Smooth muscle cell (in vitro differentiated cells): ENCODE measurements around the gene SH3RF1. TPM values are rescaled to one million over a fixed set of nuclear protein-coding genes. Genes with fewer than 3 reads are reported as not detected.
A peak's percentile ranks its signal among the peaks of the same experiment; 100 is the strongest.

Source experiments
- DNase-seq: peaks from one replicate; lab custom pipeline; 2025; ENCODE audit not compliant: unreplicated experiment; lab: John Stamatoyannopoulos, UW
- H2AFZ ChIP-seq: fragments of 200-600 bp; sonication (generic); 2 replicates; pipeline ENCODE4 v1.6.0; 2016; ENCODE audit warnings: antibody characterized with exemption, low read depth, mild to moderate bottlenecking
- H3F3A ChIP-seq: fragments of 200-600 bp; sonication (generic); 2 replicates; pipeline ENCODE4 v1.6.0; 2017; ENCODE audit warnings: antibody characterized with exemption, low read depth
- H3K27ac ChIP-seq: fragments of 200-600 bp; sonication (generic); 2 replicates; pipeline ENCODE4 v1.5.1; 2016; ENCODE audit warnings: low read depth, mild to moderate bottlenecking
- H3K27me3 ChIP-seq: fragments of 200-600 bp; sonication (generic); 2 replicates; pipeline ENCODE4 v1.6.1; 2016; ENCODE audit warnings: low read depth, mild to moderate bottlenecking
- H3K36me3 ChIP-seq: fragments of 200-600 bp; sonication (generic); 2 replicates; pipeline ENCODE4 v1.5.1; 2016; ENCODE audit warnings: low read depth
- H3K4me1 ChIP-seq: fragments of 200-600 bp; sonication (generic); 2 replicates; pipeline ENCODE4 v1.5.1; 2016; ENCODE audit warnings: low read depth
- H3K4me2 ChIP-seq: fragments of 200-600 bp; sonication (generic); 2 replicates; pipeline ENCODE4 v1.6.0; 2016; ENCODE audit warnings: mild to moderate bottlenecking
- H3K4me3 ChIP-seq: fragments of 200-600 bp; sonication (generic); 2 replicates; pipeline ENCODE4 v1.5.1; 2016; ENCODE audit warnings: mild to moderate bottlenecking
- H3K79me2 ChIP-seq: fragments of 200-600 bp; sonication (generic); 2 replicates; pipeline ENCODE4 v1.6.0; 2016; ENCODE audit warnings: low read depth, mild to moderate bottlenecking
- H3K9ac ChIP-seq: fragments of 200-600 bp; sonication (generic); 2 replicates; pipeline ENCODE4 v1.6.0; 2016; ENCODE audit warnings: low read depth
- H3K9me3 ChIP-seq: fragments of 200-600 bp; sonication (generic); replicated peaks from 2 replicates; pipeline ENCODE4 v1.5.1; 2016; ENCODE audit warnings: low read depth
- H4K20me1 ChIP-seq: fragments of 200-600 bp; sonication (generic); 2 replicates; pipeline ENCODE4 v1.6.0; 2016; ENCODE audit warnings: low read depth
- WGBS: methylation state at CpG from one replicate; pipeline ENCODE4 v1.1.7; 2016; ENCODE audit warnings: low lambda C conversion rate; 5-methylcytosine and 5-hydroxymethylcytosine counted together
- polyA plus RNA-seq: library from polyadenylated mRNA; unstranded; fragments of >200 nt; fragmentation: Nextera tagmentation; extraction: Ambion mirVana; gene quantifications from 2 replicates; pipeline ENCODE4 v1.2.1, GENCODE V29; 2016
- total RNA-seq: library from RNA; depleted of rRNA; stranded (reverse); fragments of >200 nt; gene quantifications from 2 replicates; pipeline ENCODE4 v1.2.3, GENCODE V29; 2014
- TF ChIP-seq, protein P1 (sequence below): fragments of 200-600 bp; sonication (generic); IDR thresholded peaks from 2 replicates; pipeline ENCODE4 v1.5.1; 2017; ENCODE audit warnings: borderline replicate concordance, mild to moderate bottlenecking, antibody characterized with exemption; ENCODE audit not compliant: insufficient read depth, poor library complexity, severe bottlenecking

SH3RF1 gene
- total and polyA plus RNA-seq, 2 experiments from 2014 or later: 9.4 to 10.2 TPM

DNA sequence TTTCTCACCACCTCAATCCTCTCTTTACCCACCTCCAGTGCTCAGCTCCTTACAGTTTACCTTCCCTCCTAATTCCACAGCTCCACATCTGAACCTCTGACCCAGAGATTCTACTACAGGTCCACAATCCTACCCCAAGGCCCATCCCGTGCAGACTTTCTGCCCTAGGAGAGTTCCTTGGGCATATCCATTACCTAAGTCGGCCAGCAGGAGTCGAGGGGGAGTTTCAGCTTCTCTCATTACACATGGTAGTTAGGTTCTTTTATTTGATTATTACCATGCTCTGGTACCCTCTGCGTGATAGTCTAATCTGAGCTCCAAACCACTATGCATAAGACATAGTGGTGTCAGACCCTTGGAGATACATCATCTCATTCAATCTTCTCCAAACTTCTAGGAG is 117.9 kb downstream of the SH3RF1 start:
- no peaks in the 10 kb centered on the region for H3K27me3 ChIP-seq
- no peaks in the 10 kb centered on the region for H3K9me3 ChIP-seq
- no peaks in the 10 kb centered on the region for H3K36me3 ChIP-seq
- TF ChIP-seq, protein P1, sequence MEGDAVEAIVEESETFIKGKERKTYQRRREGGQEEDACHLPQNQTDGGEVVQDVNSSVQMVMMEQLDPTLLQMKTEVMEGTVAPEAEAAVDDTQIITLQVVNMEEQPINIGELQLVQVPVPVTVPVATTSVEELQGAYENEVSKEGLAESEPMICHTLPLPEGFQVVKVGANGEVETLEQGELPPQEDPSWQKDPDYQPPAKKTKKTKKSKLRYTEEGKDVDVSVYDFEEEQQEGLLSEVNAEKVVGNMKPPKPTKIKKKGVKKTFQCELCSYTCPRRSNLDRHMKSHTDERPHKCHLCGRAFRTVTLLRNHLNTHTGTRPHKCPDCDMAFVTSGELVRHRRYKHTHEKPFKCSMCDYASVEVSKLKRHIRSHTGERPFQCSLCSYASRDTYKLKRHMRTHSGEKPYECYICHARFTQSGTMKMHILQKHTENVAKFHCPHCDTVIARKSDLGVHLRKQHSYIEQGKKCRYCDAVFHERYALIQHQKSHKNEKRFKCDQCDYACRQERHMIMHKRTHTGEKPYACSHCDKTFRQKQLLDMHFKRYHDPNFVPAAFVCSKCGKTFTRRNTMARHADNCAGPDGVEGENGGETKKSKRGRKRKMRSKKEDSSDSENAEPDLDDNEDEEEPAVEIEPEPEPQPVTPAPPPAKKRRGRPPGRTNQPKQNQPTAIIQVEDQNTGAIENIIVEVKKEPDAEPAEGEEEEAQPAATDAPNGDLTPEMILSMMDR: peak; percentile 21
- WGBS: 79% methylated on average over 4 of the region's 4 CpGs
- H3K4me1 ChIP-seq: no peaks in the 10 kb centered on the region
- no peak for DNase-seq
- no peak overlapping the region for H3K4me2 ChIP-seq
- no peak overlapping the region for H3K4me3 ChIP-seq
- H4K20me1 ChIP-seq: peaks cover 5% of the 10 kb centered on the region
- H3K79me2 ChIP-seq: peaks cover 6% of the 10 kb centered on the region
- no peak overlapping the region for H3K27ac ChIP-seq
- no peak overlapping the region for H2AFZ ChIP-seq
- H3K9ac ChIP-seq: no peak overlapping the region
- no peaks in the 10 kb centered on the region for H3F3A ChIP-seq

DNA sequence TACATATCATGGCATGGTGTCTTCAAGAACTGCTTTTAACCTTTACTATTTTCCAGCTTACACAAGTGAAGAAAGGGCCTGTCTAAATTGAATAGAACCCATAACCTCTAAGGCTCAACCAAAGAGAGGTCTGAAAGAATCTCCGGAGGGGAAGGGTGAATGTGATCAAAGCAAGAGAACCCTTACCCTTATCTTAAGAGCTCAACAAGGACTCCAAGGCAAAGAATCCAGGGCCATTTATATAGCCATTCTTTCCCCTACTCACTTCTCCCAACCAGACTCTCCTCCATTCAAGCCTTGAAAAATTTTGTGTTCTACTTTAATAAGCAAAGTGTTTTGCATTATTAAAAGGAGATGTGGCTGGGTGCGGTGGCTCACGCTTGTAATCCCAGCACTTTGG is 118.7 kb downstream of the SH3RF1 start:
- H3K4me1 ChIP-seq: no peaks in the 10 kb centered on the region
- peaks cover under 1% of the 10 kb centered on the region for H4K20me1 ChIP-seq
- no peak overlapping the region for H2AFZ ChIP-seq
- DNase-seq: no peak
- 93% methylated on average over 3 of the region's 3 CpGs for WGBS
- H3K9me3 ChIP-seq: no peaks in the 10 kb centered on the region
- no peak overlapping the region for H3K4me2 ChIP-seq
- H3F3A ChIP-seq: no peaks in the 10 kb centered on the region
- H3K27ac ChIP-seq: no peak overlapping the region
- no peak overlapping the region for H3K9ac ChIP-seq
- TF ChIP-seq, protein P1: no peak
- no peaks in the 10 kb centered on the region for H3K27me3 ChIP-seq
- no peaks in the 10 kb centered on the region for H3K79me2 ChIP-seq
- H3K4me3 ChIP-seq: no peak overlapping the region
- H3K36me3 ChIP-seq: no peaks in the 10 kb centered on the region

DNA sequence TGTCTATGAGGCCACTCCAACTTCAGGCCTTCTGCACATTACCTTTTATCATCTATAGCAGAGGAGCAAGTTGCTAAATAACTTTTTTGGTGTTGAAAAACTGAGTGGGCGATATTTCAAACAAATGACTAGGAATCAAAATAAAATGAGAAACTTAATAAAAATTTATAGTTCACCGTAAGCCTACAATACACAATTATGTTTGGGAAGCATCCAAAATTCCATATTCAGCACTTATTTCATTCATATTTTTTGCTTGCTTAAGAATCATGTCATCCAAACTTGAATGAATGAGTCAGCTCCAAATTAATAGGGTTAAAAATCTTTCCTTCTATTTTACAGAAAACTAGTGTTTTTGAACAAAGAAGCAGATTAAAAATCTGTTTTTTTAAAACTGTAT is 119.1 kb downstream of the SH3RF1 start:
- H3K4me1 ChIP-seq: no peaks in the 10 kb centered on the region
- no peak overlapping the region for H3K4me3 ChIP-seq
- no peaks in the 10 kb centered on the region for H3K9me3 ChIP-seq
- no peak for DNase-seq
- H3K27me3 ChIP-seq: no peaks in the 10 kb centered on the region
- H3K27ac ChIP-seq: no peak overlapping the region
- H3F3A ChIP-seq: no peaks in the 10 kb centered on the region
- H3K9ac ChIP-seq: no peak overlapping the region
- no peaks in the 10 kb centered on the region for H3K79me2 ChIP-seq
- H3K36me3 ChIP-seq: no peaks in the 10 kb centered on the region
- no peaks in the 10 kb centered on the region for H4K20me1 ChIP-seq
- WGBS: 97% methylated on average over 2 of the region's 2 CpGs
- TF ChIP-seq, protein P1: no peak
- H3K4me2 ChIP-seq: no peak overlapping the region
- no peak overlapping the region for H2AFZ ChIP-seq

DNA sequence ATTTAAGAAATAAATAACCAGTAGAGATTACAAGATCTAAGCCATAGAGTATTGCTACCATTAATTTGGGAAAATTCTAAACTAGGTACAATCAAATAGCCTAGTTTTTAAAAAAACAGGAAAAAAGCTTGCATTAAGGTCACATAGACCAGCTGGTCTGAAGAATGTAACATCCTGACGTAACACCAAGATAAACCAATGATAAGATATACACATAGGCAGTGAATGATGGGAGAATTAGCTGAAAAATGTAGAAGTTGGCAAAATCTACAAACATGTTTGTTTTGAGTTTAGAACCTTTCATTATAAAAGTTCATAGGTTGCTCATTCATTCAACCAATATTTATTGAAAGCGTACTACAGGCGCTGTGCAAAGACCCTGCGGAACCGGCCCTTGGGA is 120.0 kb downstream of the SH3RF1 start:
- Histone ChIP-seq H3K79me2 (no peaks in the 10 kb centered on the region), H2AFZ (no peak overlapping the region), H3K9ac (no peak overlapping the region), H3K4me3 (no peak overlapping the region), H3K27ac (no peak overlapping the region), H3K4me1 (no peaks in the 10 kb centered on the region), H3F3A (no peaks in the 10 kb centered on the region), H3K36me3 (no peaks in the 10 kb centered on the region), H3K27me3 (no peaks in the 10 kb centered on the region), H3K9me3 (no peaks in the 10 kb centered on the region), H3K4me2 (no peak overlapping the region), H4K20me1 (no peaks in the 10 kb centered on the region)
- 93% methylated on average over 5 of the region's 5 CpGs for WGBS
- DNase-seq: no peak
- TF ChIP-seq, protein P1: no peak
